CD14-positive monocyte (primary cell): ENCODE data around the gene TRAK2. TPM values are rescaled to one million over a fixed set of nuclear protein-coding genes. Genes with fewer than 3 reads are reported as not detected.

Source experiments
- DNase-seq, 3 donors: peaks; one replicate each; pipeline ENCODE4 v3.0.0-alpha.2; 2011 to 2022
- H2AFZ ChIP-seq: 2 replicates; pipeline ENCODE4 v1.6.0; 2012; ENCODE audit warnings: mild to moderate bottlenecking, low read depth, low read length, inconsistent platforms; ENCODE audit not compliant: insufficient read depth, poor library complexity, severe bottlenecking
- H3K27ac ChIP-seq, 2 donors: 1 replicate in 1 of 2; 2 replicates in 1 of 2; pipeline ENCODE4 v1.5.1; 2012 to 2013; ENCODE audit warnings: low read length in 2 of 2, control low read depth in 1 of 2, inconsistent platforms in 1 of 2, low read depth in 1 of 2, mild to moderate bottlenecking in 1 of 2
- H3K27me3 ChIP-seq, 2 donors: one replicate each; pipeline versions ENCODE4 v1.6.0 to v1.6.1; 2011 to 2013; ENCODE audit warnings: low read length in 2 of 2; ENCODE audit not compliant: control insufficient read depth in 2 of 2, insufficient read depth in 2 of 2
- H3K36me3 ChIP-seq, 2 donors: replicated peaks in 1 of 2; 1 replicate in 1 of 2; 2 replicates in 1 of 2; pipeline versions ENCODE4 v1.5.1 to v1.6.1; 2012 to 2013; ENCODE audit warnings: low read length in 2 of 2, control low read depth in 1 of 2, inconsistent platforms in 1 of 2, mild to moderate bottlenecking in 1 of 2; ENCODE audit not compliant: insufficient read depth in 2 of 2, control insufficient read depth in 1 of 2
- H3K4me1 ChIP-seq, 2 donors: 1 replicate in 1 of 2; 2 replicates in 1 of 2; pipeline versions ENCODE4 v1.5.1 to v1.6.1; 2012 to 2013; ENCODE audit warnings: low read length in 2 of 2, control low read depth in 1 of 2, inconsistent platforms in 1 of 2, mild to moderate bottlenecking in 1 of 2, moderate library complexity in 1 of 2; ENCODE audit not compliant: insufficient read depth in 2 of 2, control insufficient read depth in 1 of 2
- H3K4me2 ChIP-seq: replicated peaks from 2 replicates; pipeline ENCODE3; 2012; ENCODE audit warnings: low read length, moderate library complexity, mild to moderate bottlenecking; ENCODE audit not compliant: poor library complexity, severe bottlenecking; ENCODE audit errors: extremely low read depth
- H3K4me3 ChIP-seq, 3 experiments: fragments of 200-600 bp in 1 of 3; sonication (generic) in 1 of 3; replicated peaks in 1 of 3; 1 replicate in 2 of 3; 2 replicates in 1 of 3; pipeline ENCODE4 v1.5.1; 2011 to 2013; ENCODE audit warnings: low read length in 3 of 3, mild to moderate bottlenecking in 3 of 3, control low read depth in 2 of 3, low read depth in 2 of 3, inconsistent platforms in 1 of 3, moderate library complexity in 1 of 3
- H3K79me2 ChIP-seq: 2 replicates; pipeline ENCODE4 v1.6.0; 2012; ENCODE audit warnings: mild to moderate bottlenecking, control low read depth, inconsistent platforms, low read length, moderate library complexity; ENCODE audit not compliant: insufficient read depth
- H3K9ac ChIP-seq: 2 replicates; pipeline ENCODE4 v1.6.0; 2017; ENCODE audit warnings: low read length, mild to moderate bottlenecking; ENCODE audit not compliant: insufficient read depth, poor library complexity, severe bottlenecking
- H3K9me3 ChIP-seq, 2 donors: replicated peaks in 1 of 2; 1 replicate in 1 of 2; 2 replicates in 1 of 2; pipeline versions ENCODE4 v1.5.1 to v1.6.1; 2012 to 2013; ENCODE audit warnings: low read length in 2 of 2, control low read depth in 1 of 2; ENCODE audit not compliant: control insufficient read depth in 1 of 2, insufficient read depth in 1 of 2
- H4K20me1 ChIP-seq: 2 replicates; pipeline ENCODE4 v1.6.0; 2012; ENCODE audit warnings: mild to moderate bottlenecking, low read length, control low read depth, moderate library complexity; ENCODE audit not compliant: insufficient read depth
- H3K27ac Mint-ChIP-seq, 7 donors: one replicate each; pipeline ENCODE4 v1.8.0; 2020; ENCODE audit warnings: mild to moderate bottlenecking in 7 of 7, mixed read lengths in 7 of 7, moderate library complexity in 6 of 7, inconsistent platforms in 2 of 7
- H3K27me3 Mint-ChIP-seq, 3 donors: one replicate each; pipeline ENCODE4 v1.8.0; 2021 to 2022; ENCODE audit warnings: low read depth in 3 of 3, mild to moderate bottlenecking in 3 of 3, mixed read lengths in 3 of 3, moderate library complexity in 3 of 3, inconsistent platforms in 1 of 3
- H3K36me3 Mint-ChIP-seq, 2 donors: one replicate each; pipeline ENCODE4 v1.8.0; 2020; ENCODE audit warnings: mixed read lengths in 2 of 2, inconsistent platforms in 1 of 2, mild to moderate bottlenecking in 1 of 2
- H3K4me1 Mint-ChIP-seq: one replicate; pipeline ENCODE4 v1.8.0; 2020; ENCODE audit warnings: mild to moderate bottlenecking, mixed read lengths
- H3K4me3 Mint-ChIP-seq, 2 donors: one replicate each; pipeline ENCODE4 v1.8.0; 2020; ENCODE audit warnings: mild to moderate bottlenecking in 2 of 2, mixed read lengths in 2 of 2, moderate library complexity in 1 of 2
- H3K9me3 Mint-ChIP-seq, 7 donors: one replicate each; pipeline ENCODE4 v1.8.0; 2020 to 2022; ENCODE audit warnings: mixed read lengths in 7 of 7, mild to moderate bottlenecking in 6 of 7, moderate library complexity in 6 of 7, inconsistent platforms in 2 of 7
- WGBS: methylation state at CpG from one replicate; pipeline ENCODE4 v1.1.5; 2013; ENCODE audit warnings: missing lambda C conversion rate; ENCODE audit not compliant: insufficient coverage; 5-methylcytosine and 5-hydroxymethylcytosine counted together
- intact Hi-C, 2 donors: fragments of 100-400 bp; cut with micrococcal nuclease; formaldehyde crosslinking; loops; one replicate each; pipeline versions ENCODE4 v1.15.0 to v1.15.1; 2023
- polyA plus RNA-seq, 3 donors: library from polyadenylated mRNA; depleted of rRNA in 1 of 3; unstranded in 2 of 3; stranded (reverse) in 1 of 3; fragments of 300-500 nt in 2 of 3; fragments of >200 nt in 1 of 3; fragmentation: Illumina TruSeq in 2 of 3; gene quantifications; 1 replicate in 2 of 3; 2 replicates in 1 of 3; pipeline ENCODE4 v1.2.3, GENCODE V29; 2012 to 2021
- TF ChIP-seq, protein P1 (sequence below): fragments of 200-600 bp; IDR thresholded peaks from one replicate; pipeline ENCODE4 v1.8.0; 2022; ENCODE audit warnings: antibody characterized with exemption, mild to moderate bottlenecking

TRAK2 gene
- polyA plus RNA-seq, 3 donors: 7.6 to 16.8 (median 15.3) TPM

DNA sequence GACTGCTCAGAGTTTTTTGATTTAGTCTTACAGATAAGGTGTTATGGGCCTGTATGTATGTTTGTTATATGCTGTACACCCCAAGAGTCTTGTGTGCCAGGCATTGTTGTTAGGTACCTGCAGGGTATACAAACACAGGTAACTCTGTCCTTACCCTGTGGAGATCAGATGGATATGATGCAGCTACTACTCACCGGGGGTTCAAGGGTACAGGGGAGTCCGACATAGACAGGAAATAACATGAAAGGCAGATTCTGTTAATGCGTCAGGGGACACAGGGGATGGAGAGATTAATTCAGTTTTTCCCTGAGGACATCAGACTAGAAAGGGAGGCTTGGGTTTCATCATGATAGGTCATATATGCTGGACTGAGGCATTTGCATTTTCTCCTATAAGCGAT, 31.3 kb downstream of the TRAK2 start:
- no peak overlapping the region for H2AFZ ChIP-seq
- Mint-ChIP-seq H3K27ac (peak overlapping the region in 1 of 7 donors; percentile 39), H3K4me3 (no peak overlapping the region), H3K36me3 (peaks cover 23% of the 10 kb centered on the region in 2 donors), H3K9me3 (no peaks in the 10 kb centered on the region), H3K4me1 (no peaks in the 10 kb centered on the region), H3K27me3 (peaks cover 0 to 2% (median 0%) of the 10 kb centered on the region in 3 donors)
- H3K36me3 ChIP-seq: peaks cover 6 to 31% of the 10 kb centered on the region in 2 donors
- no peak overlapping the region for H3K9ac ChIP-seq
- DNase-seq: no peak
- TF ChIP-seq, protein P1, sequence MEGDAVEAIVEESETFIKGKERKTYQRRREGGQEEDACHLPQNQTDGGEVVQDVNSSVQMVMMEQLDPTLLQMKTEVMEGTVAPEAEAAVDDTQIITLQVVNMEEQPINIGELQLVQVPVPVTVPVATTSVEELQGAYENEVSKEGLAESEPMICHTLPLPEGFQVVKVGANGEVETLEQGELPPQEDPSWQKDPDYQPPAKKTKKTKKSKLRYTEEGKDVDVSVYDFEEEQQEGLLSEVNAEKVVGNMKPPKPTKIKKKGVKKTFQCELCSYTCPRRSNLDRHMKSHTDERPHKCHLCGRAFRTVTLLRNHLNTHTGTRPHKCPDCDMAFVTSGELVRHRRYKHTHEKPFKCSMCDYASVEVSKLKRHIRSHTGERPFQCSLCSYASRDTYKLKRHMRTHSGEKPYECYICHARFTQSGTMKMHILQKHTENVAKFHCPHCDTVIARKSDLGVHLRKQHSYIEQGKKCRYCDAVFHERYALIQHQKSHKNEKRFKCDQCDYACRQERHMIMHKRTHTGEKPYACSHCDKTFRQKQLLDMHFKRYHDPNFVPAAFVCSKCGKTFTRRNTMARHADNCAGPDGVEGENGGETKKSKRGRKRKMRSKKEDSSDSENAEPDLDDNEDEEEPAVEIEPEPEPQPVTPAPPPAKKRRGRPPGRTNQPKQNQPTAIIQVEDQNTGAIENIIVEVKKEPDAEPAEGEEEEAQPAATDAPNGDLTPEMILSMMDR: no peak
- no peak overlapping the region for H3K4me3 ChIP-seq
- intact Hi-C loops: no loop called here
- no peak overlapping the region for H3K4me2 ChIP-seq
- no peaks in the 10 kb centered on the region for H3K9me3 ChIP-seq
- peaks cover 17% of the 10 kb centered on the region for H3K79me2 ChIP-seq
- H3K4me1 ChIP-seq: no peaks in the 10 kb centered on the region
- peaks cover 22% of the 10 kb centered on the region for H4K20me1 ChIP-seq
- whole genome bisulfite sequencing: 86% methylated on average over 2 of the region's 4 CpGs
- H3K27ac ChIP-seq: no peak overlapping the region
- H3K27me3 ChIP-seq: no peaks in the 10 kb centered on the region

- no peak overlapping the region for H2AFZ ChIP-seq
- H3K4me3 Mint-ChIP-seq: no peak overlapping the region
- no peak for DNase-seq
- H3K79me2 ChIP-seq: peaks cover 14% of the 10 kb centered on the region
- TF ChIP-seq, protein P1: no peak
- no peak overlapping the region for H3K4me2 ChIP-seq
- intact Hi-C loops: no loop called here
- H3K27ac ChIP-seq: no peak overlapping the region
- H3K36me3 ChIP-seq: peaks cover 6 to 31% of the 10 kb centered on the region in 2 donors
- H3K27ac Mint-ChIP-seq: peak overlapping the region in 3 of 7 donors; percentile 44 to 59 (median 46)
- peaks cover 23% of the 10 kb centered on the region in 2 donors for H3K36me3 Mint-ChIP-seq
- H3K4me1 ChIP-seq: no peaks in the 10 kb centered on the region
- H3K9me3 Mint-ChIP-seq: no peaks in the 10 kb centered on the region
- H3K9ac ChIP-seq: no peak overlapping the region
- no peaks in the 10 kb centered on the region for H3K9me3 ChIP-seq
- peaks cover 0 to 2% (median 0%) of the 10 kb centered on the region in 3 donors for H3K27me3 Mint-ChIP-seq
- H4K20me1 ChIP-seq: peaks cover 22% of the 10 kb centered on the region
- no CpG with 5 or more reads among the region's 3 CpGs for WGBS
- H3K4me1 Mint-ChIP-seq: no peaks in the 10 kb centered on the region
- H3K27me3 ChIP-seq: no peaks in the 10 kb centered on the region
- no peak overlapping the region for H3K4me3 ChIP-seq
Observed at GRCh38 chr2:201419057-201419635, 32.1 kb downstream of the TRAK2 start.
